ENCODE measurements around the gene WASHC2A.
"Not testable (repeated sequence)": the region's sequence is repeated elsewhere in the genome, so short reads cannot be mapped to it uniquely, and the experiment has no call there.

Gene WASHC2A

DNA sequence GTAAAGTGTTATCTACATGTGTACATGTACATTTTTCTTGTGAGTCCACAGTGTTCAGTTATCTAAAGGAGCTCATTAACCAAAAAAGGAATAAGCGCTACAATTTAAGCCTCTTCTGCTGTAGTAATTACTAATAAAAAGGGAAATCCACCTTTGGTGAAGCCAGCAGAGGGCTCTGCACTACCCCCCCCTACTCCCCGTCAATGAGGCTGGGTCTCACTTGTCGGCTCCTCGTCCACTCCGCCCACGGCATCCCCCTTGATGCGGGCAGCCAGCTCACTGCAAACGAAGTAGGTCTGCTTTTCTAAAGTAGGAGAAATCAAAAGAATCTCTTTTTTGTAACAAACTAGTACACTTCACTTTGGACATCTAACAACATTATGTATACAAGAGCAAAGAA lies 4.7 kb upstream of the WASHC2A start:
- no peak for DNase-seq (ENCODE audit: low read depth)
- no peak overlapping the region for H3K4me3 ChIP-seq (ENCODE audit: low read depth, low read length)
- TF ChIP-seq, protein P1, sequence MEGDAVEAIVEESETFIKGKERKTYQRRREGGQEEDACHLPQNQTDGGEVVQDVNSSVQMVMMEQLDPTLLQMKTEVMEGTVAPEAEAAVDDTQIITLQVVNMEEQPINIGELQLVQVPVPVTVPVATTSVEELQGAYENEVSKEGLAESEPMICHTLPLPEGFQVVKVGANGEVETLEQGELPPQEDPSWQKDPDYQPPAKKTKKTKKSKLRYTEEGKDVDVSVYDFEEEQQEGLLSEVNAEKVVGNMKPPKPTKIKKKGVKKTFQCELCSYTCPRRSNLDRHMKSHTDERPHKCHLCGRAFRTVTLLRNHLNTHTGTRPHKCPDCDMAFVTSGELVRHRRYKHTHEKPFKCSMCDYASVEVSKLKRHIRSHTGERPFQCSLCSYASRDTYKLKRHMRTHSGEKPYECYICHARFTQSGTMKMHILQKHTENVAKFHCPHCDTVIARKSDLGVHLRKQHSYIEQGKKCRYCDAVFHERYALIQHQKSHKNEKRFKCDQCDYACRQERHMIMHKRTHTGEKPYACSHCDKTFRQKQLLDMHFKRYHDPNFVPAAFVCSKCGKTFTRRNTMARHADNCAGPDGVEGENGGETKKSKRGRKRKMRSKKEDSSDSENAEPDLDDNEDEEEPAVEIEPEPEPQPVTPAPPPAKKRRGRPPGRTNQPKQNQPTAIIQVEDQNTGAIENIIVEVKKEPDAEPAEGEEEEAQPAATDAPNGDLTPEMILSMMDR (IDR thresholded peaks at IDR 0.05; ENCODE audit: low read depth, low read length) = peak; percentile 8
- TF ChIP-seq POLR2A (IDR thresholded peaks at IDR 0.05; ENCODE audit: extremely low read depth, insufficient read length) = no peak

DNA sequence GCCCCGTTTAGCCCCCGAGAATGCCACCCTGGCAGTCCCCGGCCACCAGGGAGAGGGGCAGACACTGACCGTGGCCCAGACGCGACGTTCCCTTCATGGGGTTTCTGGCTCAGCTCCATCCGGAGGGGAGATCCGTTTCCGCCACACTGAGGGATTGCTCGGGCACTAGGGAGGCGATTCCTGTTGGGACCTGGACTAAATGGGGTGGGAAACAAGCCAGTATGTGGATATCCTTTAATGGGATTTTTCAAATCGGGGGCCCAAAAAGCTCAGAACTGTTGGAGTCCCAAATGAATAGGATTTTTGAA lies 552 bp downstream of the WASHC2A start:
- peak overlapping the region; percentile 63 for H3K4me3 ChIP-seq (ENCODE audit: low read depth, low read length)
- not testable (repeated sequence) for DNase-seq (ENCODE audit: low read depth)

DNA sequence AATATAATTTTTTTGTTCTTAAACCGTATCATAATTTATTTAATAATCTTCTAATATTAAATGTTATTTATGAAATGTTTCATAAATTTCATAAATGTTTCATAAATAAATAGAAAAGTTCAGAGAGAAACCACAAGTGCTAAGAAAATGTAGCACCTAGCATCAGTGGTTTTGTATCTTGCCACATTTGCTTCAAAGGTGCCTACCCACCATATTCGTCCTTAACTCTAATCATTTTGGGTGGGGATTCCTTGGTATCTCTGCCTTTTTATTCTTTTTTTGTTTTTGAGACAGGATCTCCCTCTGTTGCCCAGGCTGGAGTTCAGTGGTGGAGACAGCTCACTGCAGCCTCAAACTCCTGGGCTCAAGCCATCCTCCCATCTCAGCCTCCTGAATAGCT lies 7.4 kb downstream of the WASHC2A start:
- H3K4me3 ChIP-seq (ENCODE audit: low read depth, low read length); DNase-seq (ENCODE audit: low read depth): not testable (repeated sequence)

DNA sequence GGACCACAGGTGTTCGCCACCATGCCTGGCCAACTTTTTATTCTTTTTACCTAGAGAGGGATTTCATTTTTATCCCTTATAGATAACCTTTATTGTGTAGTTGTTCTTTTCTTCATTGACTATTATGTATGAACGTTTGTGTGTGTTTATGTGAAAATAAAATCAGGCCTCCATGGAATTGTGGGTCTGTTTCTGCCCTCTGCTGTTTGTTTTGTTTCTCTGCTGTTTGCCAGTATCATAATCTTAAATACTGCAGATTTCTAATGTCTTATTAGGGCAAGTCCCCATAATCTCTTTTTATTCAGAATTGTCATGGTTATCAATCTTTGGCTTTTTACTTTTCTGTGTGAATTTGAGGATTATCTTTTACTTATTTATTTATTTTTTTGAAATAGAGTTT lies 7.8 kb downstream of the WASHC2A start:
- not testable (repeated sequence) for H3K4me3 ChIP-seq (ENCODE audit: low read depth, low read length); DNase-seq (ENCODE audit: low read depth)

DNA sequence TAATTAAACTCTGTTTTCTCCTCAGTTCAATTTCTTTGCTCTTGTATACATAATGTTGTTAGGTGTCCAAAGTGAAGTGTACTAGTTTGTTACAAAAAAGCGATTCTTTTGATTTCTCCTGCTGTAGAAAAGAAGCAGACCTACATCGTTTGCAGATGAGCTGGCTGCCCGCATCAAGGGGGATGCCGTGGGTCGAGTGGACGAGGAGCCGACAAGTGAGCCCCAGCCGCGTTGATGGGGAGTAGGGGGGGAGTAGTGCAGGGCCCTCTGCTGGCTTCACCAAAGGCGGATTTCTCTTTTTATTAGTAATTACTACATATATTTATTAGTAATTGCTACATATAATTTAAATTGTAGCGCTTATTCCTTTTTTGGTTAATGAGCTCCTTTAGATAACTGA lies 23.6 kb downstream of the WASHC2A start:
- DNase-seq (ENCODE audit: low read depth); H3K4me3 ChIP-seq (ENCODE audit: low read depth, low read length): not testable (repeated sequence)

DNA sequence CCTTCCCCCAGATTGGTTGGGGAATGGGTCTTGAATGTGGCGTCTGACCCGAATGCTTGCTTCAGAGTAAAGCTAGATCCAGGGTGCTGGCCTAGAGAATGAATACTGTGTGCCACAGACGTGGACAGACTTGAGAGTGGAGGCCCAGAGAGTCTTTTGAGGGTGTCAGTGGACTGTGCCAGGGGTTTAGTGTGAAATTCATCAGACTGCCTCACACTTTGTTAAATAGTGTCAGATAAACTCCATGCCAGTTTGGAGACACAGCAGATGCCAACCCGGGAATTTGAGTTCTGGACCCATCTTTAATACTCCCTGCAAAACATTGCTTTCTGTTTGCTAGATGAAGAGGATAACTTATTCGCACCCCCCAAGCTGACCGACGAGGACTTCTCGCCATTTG lies 25.2 kb downstream of the WASHC2A start:
- DNase-seq (ENCODE audit: low read depth); H3K4me3 ChIP-seq (ENCODE audit: low read depth, low read length): not testable (repeated sequence)

DNA sequence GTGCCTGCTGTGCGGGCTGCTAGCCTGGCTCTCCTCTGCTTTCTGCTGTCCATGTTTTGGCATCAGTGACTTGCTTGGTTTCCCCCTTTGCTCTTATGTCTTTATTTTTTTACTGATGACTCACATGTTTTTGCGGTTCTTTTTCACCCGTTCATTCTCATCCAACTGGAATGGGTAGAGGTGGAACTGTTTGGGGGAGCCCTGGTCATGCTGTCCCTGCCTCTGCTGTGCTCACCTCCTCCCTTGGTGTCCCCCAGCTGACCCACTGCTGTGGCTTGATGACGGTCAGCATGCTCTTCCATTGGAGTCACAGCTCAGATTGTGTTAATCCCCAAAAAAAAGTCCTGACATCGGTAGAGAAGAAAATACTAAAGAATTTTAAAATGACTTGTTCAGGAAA lies 26.9 kb downstream of the WASHC2A start:
- not testable (repeated sequence) for H3K4me3 ChIP-seq (ENCODE audit: low read depth, low read length); DNase-seq (ENCODE audit: low read depth)

DNA sequence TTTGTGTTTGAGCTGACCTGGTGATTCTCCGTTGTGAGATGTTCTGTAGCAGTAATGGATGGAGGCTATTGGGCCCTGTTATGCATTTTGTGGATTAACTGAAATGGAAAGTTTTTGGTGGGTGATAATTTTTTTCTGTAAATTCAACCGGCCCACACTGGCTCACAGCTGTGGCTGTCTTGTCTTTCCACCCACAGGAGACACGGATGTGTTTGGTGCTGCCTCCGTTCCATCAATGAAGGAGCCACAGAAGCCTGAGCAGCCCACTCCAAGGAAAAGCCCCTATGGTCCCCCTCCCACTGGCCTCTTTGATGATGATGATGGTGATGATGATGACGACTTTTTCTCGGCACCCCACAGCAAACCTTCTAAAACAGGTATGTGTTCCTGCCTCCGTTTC lies 27.6 kb downstream of the WASHC2A start:
- DNase-seq (ENCODE audit: low read depth); H3K4me3 ChIP-seq (ENCODE audit: low read depth, low read length): not testable (repeated sequence)

DNA sequence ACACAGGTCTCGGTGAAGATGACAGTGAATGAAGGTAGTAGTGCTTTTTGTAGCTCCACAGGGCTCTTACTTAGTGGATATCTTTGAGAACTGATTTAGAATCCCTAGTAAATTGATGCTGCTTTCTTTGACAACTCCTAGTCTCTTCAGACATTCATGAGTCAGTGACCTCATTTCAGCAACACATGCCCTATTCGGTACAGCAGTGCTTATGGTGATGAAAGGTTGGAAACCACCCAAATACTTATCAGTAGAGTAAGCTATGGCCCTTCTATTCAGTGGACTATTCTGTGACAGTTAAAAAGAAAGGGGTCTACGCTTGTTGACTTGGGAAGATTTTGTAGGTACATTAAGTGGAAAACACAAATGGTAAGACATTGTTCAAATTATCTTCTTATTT lies 29.0 kb downstream of the WASHC2A start:
- DNase-seq (ENCODE audit: low read depth); H3K4me3 ChIP-seq (ENCODE audit: low read depth, low read length): not testable (repeated sequence)

DNA sequence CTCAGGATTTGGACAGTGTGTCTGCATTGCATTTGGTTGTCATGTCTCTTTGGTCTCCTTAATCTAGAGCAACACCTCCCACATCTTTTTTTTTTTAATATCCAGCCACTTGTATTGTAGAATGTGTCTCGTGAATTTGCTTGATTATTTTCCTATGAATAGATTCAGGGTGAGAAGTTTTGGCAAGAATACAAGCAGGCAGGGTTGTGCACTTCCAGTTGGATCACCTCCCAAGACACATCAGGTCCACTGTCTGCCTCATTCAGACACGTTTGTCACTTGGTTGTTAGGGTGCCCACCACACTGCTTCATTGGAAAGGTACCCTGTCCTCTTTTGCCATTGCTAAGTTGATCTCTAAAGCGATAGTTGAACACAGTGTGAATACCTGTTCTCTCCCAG lies 30.9 kb downstream of the WASHC2A start:
- DNase-seq (ENCODE audit: low read depth); H3K4me3 ChIP-seq (ENCODE audit: low read depth, low read length): not testable (repeated sequence)

DNA sequence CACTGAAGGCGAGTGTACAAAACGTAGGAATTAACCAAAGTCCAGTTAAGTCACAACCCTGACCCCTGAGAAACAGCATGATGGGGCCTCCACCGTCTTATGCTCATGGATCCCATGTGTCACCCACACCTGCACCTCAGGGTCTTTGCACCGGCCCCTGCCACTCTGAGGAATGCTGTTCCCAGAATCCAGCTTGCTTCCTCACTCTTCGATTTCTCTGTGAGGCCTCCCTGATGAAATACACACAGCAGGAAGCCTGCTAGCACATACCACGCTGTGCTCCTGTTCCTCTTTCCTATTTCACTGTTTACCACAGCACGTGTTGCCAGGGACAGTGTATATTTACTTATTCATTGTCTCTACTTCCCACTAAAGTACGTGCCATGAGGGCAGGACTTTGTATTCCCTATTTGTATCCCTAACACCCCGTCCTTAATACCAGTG lies 33.4 kb downstream of the WASHC2A start:
- TF ChIP-seq, protein P2, sequence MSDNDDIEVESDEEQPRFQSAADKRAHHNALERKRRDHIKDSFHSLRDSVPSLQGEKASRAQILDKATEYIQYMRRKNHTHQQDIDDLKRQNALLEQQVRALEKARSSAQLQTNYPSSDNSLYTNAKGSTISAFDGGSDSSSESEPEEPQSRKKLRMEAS (IDR thresholded peaks at IDR 0.05; ENCODE audit: low read depth, low read length) = peak; percentile 60
- peak; percentile 52 for DNase-seq (ENCODE audit: low read depth)
- not testable (repeated sequence) for H3K4me3 ChIP-seq (ENCODE audit: low read depth, low read length)

DNA sequence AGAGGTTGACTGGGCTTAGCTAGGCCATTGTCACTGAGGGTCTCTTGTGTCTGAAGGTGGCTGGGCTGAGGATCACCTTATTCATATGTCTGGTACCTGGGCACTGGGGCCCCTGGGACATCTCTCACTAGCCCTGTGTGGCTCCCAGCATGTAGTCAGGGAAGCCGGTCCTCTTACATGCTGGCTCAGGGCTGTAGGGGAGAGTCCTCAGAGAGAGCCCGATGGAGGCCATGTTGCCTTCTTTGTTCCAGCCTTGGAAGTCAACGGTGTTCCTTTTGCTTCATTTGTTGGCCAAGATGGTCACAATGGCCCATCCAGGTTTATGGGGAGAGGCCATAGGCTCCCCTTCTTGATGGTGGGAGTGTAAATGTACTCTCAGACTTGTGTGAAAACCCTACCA lies 34.0 kb downstream of the WASHC2A start:
- H3K4me3 ChIP-seq (ENCODE audit: low read depth, low read length) = not testable (repeated sequence)

DNA sequence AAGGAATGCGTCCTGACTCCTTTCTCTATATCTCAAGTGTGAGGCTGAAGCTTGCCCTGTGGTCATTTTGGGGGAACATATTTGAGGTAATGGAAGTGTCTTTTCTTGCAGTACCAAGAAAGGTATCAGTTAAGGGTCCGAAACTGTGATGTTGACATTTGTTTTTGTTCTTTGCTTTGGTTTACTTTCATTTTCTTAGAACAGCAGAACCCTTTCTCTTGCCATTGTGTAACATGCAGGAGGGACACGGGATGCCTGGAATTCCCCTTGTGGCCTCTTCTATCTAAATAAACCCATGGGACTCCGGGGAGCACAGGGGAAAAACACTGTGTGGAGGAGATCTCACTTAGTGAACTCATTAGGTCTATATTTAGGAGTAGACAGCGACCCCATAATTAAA lies 34.5 kb downstream of the WASHC2A start:
- H3K4me3 ChIP-seq (ENCODE audit: low read depth, low read length); DNase-seq (ENCODE audit: low read depth): not testable (repeated sequence)

More for the DNA sequence above, 34.0 kb downstream of the WASHC2A start:
- not testable (repeated sequence) for DNase-seq (ENCODE audit: low read depth)

DNA sequence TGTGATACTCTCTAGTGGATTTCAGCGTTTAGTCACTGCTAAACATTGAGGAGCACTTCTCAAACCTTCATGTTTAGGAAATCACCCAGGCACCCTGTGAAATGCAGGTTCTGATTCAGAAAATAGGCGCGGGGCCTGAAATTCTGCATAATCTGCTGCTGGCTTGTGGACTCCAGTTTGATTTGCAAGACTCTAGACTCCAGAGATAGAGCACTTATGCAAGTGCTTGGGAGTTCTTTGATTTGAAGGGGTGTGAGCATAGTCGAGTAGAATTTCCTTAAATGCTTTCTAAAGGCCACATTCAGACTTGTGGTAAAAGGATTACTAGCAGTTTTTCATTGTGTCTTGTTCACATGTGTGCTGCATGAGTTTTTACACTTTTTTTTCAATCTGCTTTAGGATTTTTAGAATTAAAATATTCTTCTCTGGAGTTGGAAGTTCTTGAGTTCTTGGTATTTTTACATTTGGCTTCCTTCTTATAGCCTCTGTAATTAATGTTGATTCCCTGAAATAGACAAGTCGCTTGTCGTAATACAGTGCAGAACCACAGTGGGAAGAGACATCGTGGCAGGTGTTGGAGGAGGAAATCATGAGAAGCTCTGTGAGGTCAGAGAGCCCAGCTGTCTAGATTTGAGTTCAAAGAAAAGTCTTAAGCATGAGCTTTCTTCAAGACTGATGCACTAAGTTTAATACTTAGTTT lies 41.4 kb downstream of the WASHC2A start:
- not testable (repeated sequence) for H3K4me3 ChIP-seq (ENCODE audit: low read depth, low read length); DNase-seq (ENCODE audit: low read depth)

DNA sequence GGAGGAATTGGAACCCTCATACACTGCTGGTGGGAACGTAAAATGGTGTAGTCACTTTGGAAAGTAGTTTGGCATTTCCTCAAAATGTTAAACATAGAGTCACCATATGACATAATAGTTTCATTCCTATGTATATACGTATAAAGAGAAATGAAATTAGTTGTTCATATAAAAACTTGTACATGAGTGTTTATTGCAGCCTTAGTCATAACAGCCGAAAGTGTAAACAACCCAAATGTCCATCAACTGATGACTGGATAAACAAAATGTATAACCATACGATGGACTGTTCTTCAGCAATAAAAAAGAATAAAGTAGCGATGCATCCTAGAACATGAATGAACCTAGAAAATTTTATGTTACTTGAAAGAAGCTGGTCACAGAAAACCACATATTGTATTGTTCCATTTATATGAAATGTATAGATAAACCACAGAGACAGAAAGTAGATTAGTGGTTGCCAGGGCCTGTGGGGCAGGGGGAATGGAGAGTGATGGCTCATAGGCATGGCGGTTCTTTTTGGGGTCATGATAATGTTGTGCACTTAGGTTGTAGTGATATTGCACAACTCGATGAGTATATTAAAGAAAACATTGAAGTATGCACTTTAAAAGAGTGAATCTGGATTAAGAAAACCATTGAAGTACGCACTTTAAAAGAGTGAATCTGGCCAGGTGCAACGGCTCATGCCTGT lies 44.8 kb downstream of the WASHC2A start:
- not testable (repeated sequence) for DNase-seq (ENCODE audit: low read depth)

DNA sequence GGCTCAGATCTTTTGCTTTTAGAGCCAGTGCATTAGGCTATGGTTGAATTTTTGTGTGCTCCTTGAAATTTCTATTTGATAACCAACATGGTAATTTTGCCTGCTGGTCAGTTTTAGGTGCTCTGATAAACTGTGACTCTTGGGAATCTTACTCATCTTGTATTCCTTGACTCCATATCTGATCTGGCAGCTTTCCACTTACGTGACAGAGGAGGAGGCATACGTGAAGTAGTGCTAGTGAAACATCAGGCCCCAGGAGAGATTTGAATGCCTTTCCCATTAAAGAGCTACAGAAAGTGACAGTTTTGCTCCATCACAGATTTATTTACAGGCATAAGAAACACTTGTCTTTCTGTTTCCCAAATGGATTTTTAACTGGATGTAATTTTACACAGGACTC lies 59.0 kb downstream of the WASHC2A start:
- DNase-seq (ENCODE audit: low read depth); H3K4me3 ChIP-seq (ENCODE audit: low read depth, low read length): not testable (repeated sequence)

More for the DNA sequence above, 44.8 kb downstream of the WASHC2A start:
- not testable (repeated sequence) for H3K4me3 ChIP-seq (ENCODE audit: low read depth, low read length)

DNA sequence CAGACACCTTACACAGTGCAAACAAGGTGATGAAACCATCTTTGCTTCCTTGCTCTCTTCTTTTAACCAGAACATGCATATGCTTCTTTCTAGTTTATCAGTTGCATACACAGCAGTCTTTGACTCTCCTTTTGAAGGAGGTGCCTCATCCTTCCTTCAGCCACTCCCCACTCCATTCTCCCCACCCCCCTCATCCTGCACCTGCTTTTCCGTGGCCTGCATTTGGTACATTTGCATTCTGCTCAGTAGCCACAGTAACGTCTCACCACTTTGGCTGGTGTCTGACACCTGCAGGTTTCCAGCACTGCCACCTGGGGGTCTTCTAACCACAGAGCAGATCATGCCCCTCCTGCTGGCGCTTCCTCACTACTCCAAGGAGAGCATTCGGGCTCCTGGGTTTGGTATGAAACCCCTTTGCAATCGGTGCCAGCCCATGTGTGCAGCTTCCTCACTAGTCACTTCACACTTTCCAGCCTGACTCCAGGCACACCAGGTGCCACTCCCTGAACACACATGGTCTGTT lies 60.1 kb downstream of the WASHC2A start:
- DNase-seq (ENCODE audit: low read depth); H3K4me3 ChIP-seq (ENCODE audit: low read depth, low read length): not testable (repeated sequence)
